Measurements from ENCODE around the gene ARHGEF37.

The ARHGEF37 gene

GRCh38 chr5:149609640-149610219 lies 28.4 kb downstream of the ARHGEF37 start:
- no peak for TF ChIP-seq CTCF (IDR thresholded peaks at IDR 0.05; ENCODE audit: insufficient read depth, missing control alignments)
- no peak for FAIRE-seq
- DNase-seq (ENCODE audit: insufficient read length, low spot score): no peak

GRCh38 chr5:149610589-149611255 lies 29.4 kb downstream of the ARHGEF37 start:
- FAIRE-seq (no peak), DNase-seq (ENCODE audit: insufficient read length, low spot score) (no peak)

GRCh38 chr5:149611326-149611725 lies 30.0 kb downstream of the ARHGEF37 start:
- no peak for DNase-seq (ENCODE audit: insufficient read length, low spot score)
- no peak for FAIRE-seq
- no peak for TF ChIP-seq CTCF (IDR thresholded peaks at IDR 0.05; ENCODE audit: insufficient read depth, missing control alignments)

More at GRCh38 chr5:149610589-149611255, 29.4 kb downstream of the ARHGEF37 start:
- TF ChIP-seq CTCF (IDR thresholded peaks at IDR 0.05; ENCODE audit: insufficient read depth, missing control alignments): no peak

- TF ChIP-seq CTCF (IDR thresholded peaks at IDR 0.05; ENCODE audit: insufficient read depth, missing control alignments): no peak
- no peak for DNase-seq (ENCODE audit: insufficient read length, low spot score)
- no peak for FAIRE-seq
These were observed 33.0 kb downstream of the ARHGEF37 start for GRCh38 chr5:149614034-149614907.

- no peak for FAIRE-seq
- TF ChIP-seq CTCF (IDR thresholded peaks at IDR 0.05; ENCODE audit: insufficient read depth, missing control alignments): no peak
- DNase-seq (ENCODE audit: insufficient read length, low spot score): no peak
These were observed 34.7 kb downstream of the ARHGEF37 start for GRCh38 chr5:149615976-149616375.

- FAIRE-seq: no peak
- no peak for TF ChIP-seq CTCF (IDR thresholded peaks at IDR 0.05; ENCODE audit: insufficient read depth, missing control alignments)
- DNase-seq (ENCODE audit: insufficient read length, low spot score): no peak
These were observed 35.5 kb downstream of the ARHGEF37 start for GRCh38 chr5:149616727-149617285.
